Neuronal stem cell (in vitro differentiated cells): Measurements from ENCODE around the gene SAP30L.

Experiments used
- DNase-seq: peaks from one replicate; pipeline ENCODE4 v3.0.0-alpha.2; 2013; ENCODE audit warnings: low spot score
- H2AFZ ChIP-seq: one replicate; pipeline ENCODE4 v1.6.1; 2013; ENCODE audit warnings: mild to moderate bottlenecking, low read length, inconsistent platforms
- H2AK5ac ChIP-seq: 2 replicates; pipeline ENCODE4 v1.6.1; 2013; ENCODE audit warnings: low read depth, mild to moderate bottlenecking, inconsistent platforms, low read length, moderate library complexity, mixed read lengths
- H2BK120ac ChIP-seq: 2 replicates; pipeline ENCODE4 v1.6.1; 2013; ENCODE audit warnings: low read depth, mild to moderate bottlenecking, inconsistent platforms, low read length, moderate library complexity, mixed read lengths
- H2BK12ac ChIP-seq: one replicate; pipeline ENCODE4 v1.6.1; 2013; ENCODE audit warnings: low read length, inconsistent platforms
- H2BK15ac ChIP-seq: 2 replicates; pipeline ENCODE4 v1.6.1; 2013; ENCODE audit warnings: mild to moderate bottlenecking, low read length, inconsistent platforms, mixed read lengths
- H2BK5ac ChIP-seq: one replicate; pipeline ENCODE4 v1.6.1; 2013; ENCODE audit warnings: inconsistent platforms, mild to moderate bottlenecking, low read length, moderate library complexity
- H3K14ac ChIP-seq: one replicate; pipeline ENCODE4 v1.6.1; 2013; ENCODE audit warnings: low read length, inconsistent platforms
- H3K18ac ChIP-seq: 2 replicates; pipeline ENCODE4 v1.6.1; 2013; ENCODE audit warnings: low read length, inconsistent platforms
- H3K23ac ChIP-seq: 2 replicates; pipeline ENCODE4 v1.6.1; 2013; ENCODE audit warnings: low read depth, mild to moderate bottlenecking, mixed read lengths, low read length, inconsistent platforms; ENCODE audit not compliant: poor library complexity
- H3K27ac ChIP-seq: replicated peaks from 3 replicates; pipeline ENCODE4 v1.5.1; 2013; ENCODE audit warnings: low read length, inconsistent platforms
- H3K27me3 ChIP-seq, 3 experiments: 2 replicates each; pipeline ENCODE4 v1.6.1; 2013; ENCODE audit warnings: low read length in 3 of 3, mild to moderate bottlenecking in 2 of 3, inconsistent platforms in 1 of 3, low read depth in 1 of 3, mixed read lengths in 1 of 3, moderate library complexity in 1 of 3; ENCODE audit not compliant: control insufficient read depth in 3 of 3, insufficient read depth in 3 of 3
- H3K36me3 ChIP-seq, 2 donors: replicated peaks in 1 of 2; 2 replicates each; pipeline ENCODE4 v1.6.1; 2013; ENCODE audit warnings: low read length in 2 of 2; ENCODE audit not compliant: control insufficient read depth in 2 of 2, insufficient read depth in 2 of 2
- H3K4ac ChIP-seq: 2 replicates; pipeline ENCODE4 v1.6.1; 2013; ENCODE audit warnings: inconsistent platforms, mild to moderate bottlenecking, low read length, moderate library complexity
- H3K4me1 ChIP-seq, 2 donors: 1 replicate in 1 of 2; 2 replicates in 1 of 2; pipeline ENCODE4 v1.6.1; 2013; ENCODE audit warnings: low read length in 2 of 2, low read depth in 1 of 2; ENCODE audit not compliant: control insufficient read depth in 2 of 2, insufficient read depth in 1 of 2
- H3K4me2 ChIP-seq: one replicate; pipeline ENCODE4 v1.6.1; 2013; ENCODE audit warnings: mild to moderate bottlenecking, low read length, inconsistent platforms; ENCODE audit not compliant: insufficient read depth, poor library complexity, severe bottlenecking
- H3K4me3 ChIP-seq, 2 donors: 2 replicates each; pipeline ENCODE4 v1.5.1; 2013; ENCODE audit warnings: low read length in 2 of 2, mild to moderate bottlenecking in 2 of 2, inconsistent platforms in 1 of 2, moderate library complexity in 1 of 2
- H3K79me1 ChIP-seq: one replicate; pipeline ENCODE4 v1.6.1; 2013; ENCODE audit warnings: low read depth, mild to moderate bottlenecking, inconsistent platforms, low read length, moderate library complexity
- H3K9ac ChIP-seq: one replicate; pipeline ENCODE4 v1.6.1; 2013; ENCODE audit warnings: mild to moderate bottlenecking, low read depth, low read length, inconsistent platforms; ENCODE audit not compliant: poor library complexity
- H3K9me3 ChIP-seq, 2 donors: replicated peaks in 1 of 2; 2 replicates each; pipeline versions ENCODE3 to v1.6.1; 2013; ENCODE audit warnings: low read length in 2 of 2, mild to moderate bottlenecking in 2 of 2, inconsistent platforms in 1 of 2, low read depth in 1 of 2, mixed read lengths in 1 of 2, moderate library complexity in 1 of 2; ENCODE audit not compliant: control insufficient read depth in 2 of 2, insufficient read depth in 1 of 2
- H4K8ac ChIP-seq: one replicate; pipeline ENCODE4 v1.6.1; 2013; ENCODE audit warnings: low read depth, mild to moderate bottlenecking, inconsistent platforms, low read length, moderate library complexity
- H4K91ac ChIP-seq: one replicate; pipeline ENCODE4 v1.6.1; 2013; ENCODE audit warnings: low read length, low read depth, mild to moderate bottlenecking, inconsistent platforms; ENCODE audit not compliant: poor library complexity
- WGBS, 2 donors: extraction: QIAGEN DNeasy Blood & Tissue Kit; methylation state at CpG; one replicate each; pipeline ENCODE4 v1.1.7; 2013; ENCODE audit warnings: missing lambda C conversion rate in 2 of 2, mixed read lengths in 1 of 2; ENCODE audit not compliant: insufficient read length in 2 of 2, insufficient replicate concordance in 1 of 2; ENCODE audit errors: extremely low coverage in 2 of 2; 5-methylcytosine and 5-hydroxymethylcytosine counted together

SAP30L gene

GRCh38 chr5:154502180-154502579, 56.4 kb downstream of the SAP30L start:
- H3K4ac ChIP-seq: no peak overlapping the region
- H2BK5ac ChIP-seq: no peak overlapping the region
- no peak overlapping the region for H2BK15ac ChIP-seq
- no peak overlapping the region for H3K14ac ChIP-seq
- H3K23ac ChIP-seq: no peak overlapping the region
- no peak overlapping the region for H3K18ac ChIP-seq
- H2BK12ac ChIP-seq: no peak overlapping the region
- H2AK5ac ChIP-seq: no peak overlapping the region
- no peak overlapping the region for H2BK120ac ChIP-seq
- H4K8ac ChIP-seq: no peak overlapping the region
- H3K27ac ChIP-seq: no peak overlapping the region
- no peaks in the 10 kb centered on the region for H3K9me3 ChIP-seq
- H3K4me3 ChIP-seq: no peak overlapping the region
- no peak overlapping the region for H4K91ac ChIP-seq
- DNase-seq: no peak
- H3K36me3 ChIP-seq: no peaks in the 10 kb centered on the region
- peaks cover 0 to 1% of the 10 kb centered on the region in 2 donors for H3K4me1 ChIP-seq
- H2AFZ ChIP-seq: no peak overlapping the region
- no peak overlapping the region for H3K4me2 ChIP-seq
- H3K27me3 ChIP-seq: peaks cover 0 to 72% (median 0%) of the 10 kb centered on the region in 3 experiments
- no CpG with 5 or more reads among the region's 1 CpG for WGBS, 2 donors
- H3K9ac ChIP-seq: no peak overlapping the region
- no peaks in the 10 kb centered on the region for H3K79me1 ChIP-seq

- Histone ChIP-seq H2AK5ac (no peak overlapping the region), H3K18ac (no peak overlapping the region), H3K23ac (no peak overlapping the region), H3K4me2 (no peak overlapping the region), H3K4me3 (no peak overlapping the region), H3K4ac (no peak overlapping the region), H3K14ac (no peak overlapping the region), H3K27ac (no peak overlapping the region), H2BK12ac (no peak overlapping the region), H4K91ac (no peak overlapping the region), H3K36me3 (no peaks in the 10 kb centered on the region), H3K9ac (no peak overlapping the region), H3K9me3 (no peaks in the 10 kb centered on the region), H2BK15ac (no peak overlapping the region), H3K4me1 (peaks cover 0 to 3% of the 10 kb centered on the region in 2 donors), H2AFZ (no peak overlapping the region), H3K27me3 (peaks cover 0 to 69% (median 0%) of the 10 kb centered on the region in 3 experiments), H3K79me1 (no peaks in the 10 kb centered on the region), H4K8ac (no peak overlapping the region), H2BK120ac (no peak overlapping the region), H2BK5ac (no peak overlapping the region)
- DNase-seq: no peak
- no CpG with 5 or more reads among the region's 2 CpGs for WGBS, 2 donors
Observed at GRCh38 chr5:154503698-154504039, 57.9 kb downstream of the SAP30L start.

- Histone ChIP-seq H3K9ac (no peak overlapping the region), H2BK15ac (no peak overlapping the region), H2AFZ (no peak overlapping the region), H4K91ac (no peak overlapping the region), H3K4me1 (peaks cover 0 to 3% of the 10 kb centered on the region in 2 donors), H3K27me3 (peaks cover 0 to 64% (median 0%) of the 10 kb centered on the region in 3 experiments), H3K4me3 (no peak overlapping the region), H3K23ac (no peak overlapping the region), H4K8ac (no peak overlapping the region), H3K79me1 (no peaks in the 10 kb centered on the region), H3K4me2 (no peak overlapping the region), H3K36me3 (no peaks in the 10 kb centered on the region), H2BK5ac (no peak overlapping the region), H3K4ac (no peak overlapping the region), H3K27ac (no peak overlapping the region), H2BK12ac (no peak overlapping the region), H3K9me3 (no peaks in the 10 kb centered on the region), H2AK5ac (no peak overlapping the region), H3K14ac (no peak overlapping the region), H3K18ac (no peak overlapping the region), H2BK120ac (no peak overlapping the region)
- no peak for DNase-seq
- WGBS, 2 donors: no CpG with 5 or more reads among the region's 10 CpGs
Observed at GRCh38 chr5:154505567-154505966, 59.8 kb downstream of the SAP30L start.

GRCh38 chr5:154506049-154506715, 60.4 kb downstream of the SAP30L start:
- no peak overlapping the region for H4K91ac ChIP-seq
- H3K23ac ChIP-seq: no peak overlapping the region
- H3K9me3 ChIP-seq: no peaks in the 10 kb centered on the region
- H3K18ac ChIP-seq: no peak overlapping the region
- no peak overlapping the region for H2BK12ac ChIP-seq
- H3K27ac ChIP-seq: no peak overlapping the region
- no peak overlapping the region for H2AK5ac ChIP-seq
- no peaks in the 10 kb centered on the region for H3K36me3 ChIP-seq
- no peak overlapping the region for H3K9ac ChIP-seq
- H4K8ac ChIP-seq: no peak overlapping the region
- no peak overlapping the region for H2BK15ac ChIP-seq
- H3K4ac ChIP-seq: no peak overlapping the region
- no peak overlapping the region for H3K14ac ChIP-seq
- peaks cover 0 to 3% of the 10 kb centered on the region in 2 donors for H3K4me1 ChIP-seq
- WGBS, 2 donors: no CpG with 5 or more reads among the region's 8 CpGs
- DNase-seq: no peak
- H2BK120ac ChIP-seq: no peak overlapping the region
- no peaks in the 10 kb centered on the region for H3K79me1 ChIP-seq
- H3K4me3 ChIP-seq: no peak overlapping the region
- no peak overlapping the region for H2BK5ac ChIP-seq
- H2AFZ ChIP-seq: no peak overlapping the region
- no peak overlapping the region for H3K4me2 ChIP-seq
- peaks cover 0 to 64% (median 0%) of the 10 kb centered on the region in 3 experiments for H3K27me3 ChIP-seq
